ENCODE measurements around the gene UST.

GRCh38 chr6:149037051-149037671, 290.3 kb downstream of the UST start:
- no peak for TF ChIP-seq CTCF (IDR thresholded peaks at IDR 0.05; ENCODE audit: insufficient read depth, low read length, poor library complexity, severe bottlenecking)
- TF ChIP-seq EZH2phosphoT487 (conservative IDR thresholded peaks at IDR 0.05; ENCODE audit: low read length) = no peak

All from SU-DHL-6 (cell line).